GM18951 (cell line): ENCODE results near the gene CEP164.

Source experiments
- POLR2A ChIP-seq: IDR thresholded peaks from 4 replicates; pipeline ENCODE4 v1.6.1; 2011; ENCODE audit warnings: mild to moderate bottlenecking; ENCODE audit not compliant: insufficient read length, insufficient read depth; ENCODE audit errors: extremely low read depth
- in situ Hi-C: fragments of 300-500 bp; cut with MboI; formaldehyde crosslinking; loops from one replicate; pipeline ENCODE4 v1.12.0; 2022; ENCODE audit warnings: low sequenced_read_pairs, mixed read lengths, inconsistent platforms; ENCODE audit not compliant: unreplicated experiment

Gene CEP164

GRCh38 chr11:117457031-117457785 is 129.6 kb downstream of the CEP164 start:
- in situ Hi-C loops: no loop called here
- TF ChIP-seq POLR2A: no peak

GRCh38 chr11:117457835-117458234 is 130.2 kb downstream of the CEP164 start:
- in situ Hi-C loops: no loop called here
- TF ChIP-seq POLR2A: no peak

GRCh38 chr11:117458275-117459122 is 130.8 kb downstream of the CEP164 start:
- in situ Hi-C loops: no loop called here
- no peak for TF ChIP-seq POLR2A

- no peak for TF ChIP-seq POLR2A
- in situ Hi-C loops: no loop called here
Measured at GRCh38 chr11:117459123-117459978, 131.7 kb downstream of the CEP164 start.

- in situ Hi-C loops: no loop called here
- no peak for TF ChIP-seq POLR2A
Measured at GRCh38 chr11:117459979-117460300, 132.3 kb downstream of the CEP164 start.

- in situ Hi-C loops: no loop called here
- TF ChIP-seq POLR2A: no peak
Measured at GRCh38 chr11:117461396-117462182, 133.9 kb downstream of the CEP164 start.

GRCh38 chr11:117462183-117462863 is 134.7 kb downstream of the CEP164 start:
- TF ChIP-seq POLR2A: no peak
- in situ Hi-C loops: no loop called here

GRCh38 chr11:117462864-117463247 is 135.2 kb downstream of the CEP164 start:
- in situ Hi-C loops: no loop called here
- no peak for TF ChIP-seq POLR2A
